ENCODE measurements around the gene RERE. TPM values are rescaled to one million over a fixed set of nuclear protein-coding genes. Genes with fewer than 3 reads are reported as not detected.
A peak's percentile ranks its signal among the peaks of the same experiment; 100 is the strongest.

Gene RERE
- total RNA-seq, 1 experiment from 2014 or later = 37.1 TPM

DNA sequence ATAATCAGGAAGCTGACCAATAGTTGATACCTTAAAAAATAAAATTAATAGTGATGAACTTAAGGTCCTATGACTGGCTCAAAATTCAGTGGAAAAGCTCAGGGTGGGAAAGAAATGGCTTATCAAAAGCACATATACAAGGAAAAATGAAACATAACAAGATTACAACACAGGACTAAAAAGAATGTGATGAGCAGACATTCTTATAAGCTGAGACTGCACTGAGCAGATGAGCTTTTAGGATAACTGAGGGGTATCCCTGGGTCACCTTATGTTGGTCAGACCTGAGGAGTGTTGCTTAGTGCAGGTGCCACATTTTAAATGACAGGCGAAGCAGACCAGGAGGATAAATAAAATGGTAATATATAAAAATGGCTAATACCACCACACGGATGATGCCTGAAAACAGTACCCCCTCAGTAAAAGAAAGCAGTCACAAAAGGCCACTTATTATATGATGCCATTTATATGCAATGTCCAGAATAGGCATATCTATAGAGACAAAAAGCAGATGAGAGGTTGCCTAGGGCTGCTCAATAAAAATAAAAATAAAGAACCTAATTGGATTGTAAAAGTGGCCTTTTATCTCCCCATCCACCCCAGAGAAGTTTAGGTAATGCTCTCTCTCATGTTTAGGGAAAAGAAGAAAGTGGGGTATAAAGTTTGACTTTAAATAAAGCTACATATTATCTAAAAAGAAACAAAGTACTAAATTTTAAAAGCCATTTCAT, 335.6 kb downstream of the RERE start:
- DNase-seq (ENCODE audit: low spot score) = no peak

DNA sequence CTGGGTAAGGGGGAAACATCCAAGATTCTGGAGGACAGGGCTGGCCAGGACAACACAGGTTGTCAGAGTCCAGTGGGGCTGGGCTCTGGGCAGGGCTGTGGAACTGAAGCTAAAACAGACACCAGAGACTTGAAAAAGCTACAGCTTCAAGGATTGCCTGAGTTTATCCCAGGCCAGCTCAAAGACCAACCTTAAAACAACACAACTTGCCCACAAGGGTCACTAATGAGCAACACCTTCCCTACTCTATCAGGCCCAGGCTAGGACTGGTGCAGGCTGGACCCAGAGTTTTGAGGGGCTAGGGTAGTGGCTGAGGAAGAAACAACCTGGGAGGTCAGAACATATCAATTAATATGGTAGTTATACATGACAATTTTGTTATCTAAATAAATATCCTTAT, 338.9 kb downstream of the RERE start:
- no peak for DNase-seq (ENCODE audit: low spot score)

DNA sequence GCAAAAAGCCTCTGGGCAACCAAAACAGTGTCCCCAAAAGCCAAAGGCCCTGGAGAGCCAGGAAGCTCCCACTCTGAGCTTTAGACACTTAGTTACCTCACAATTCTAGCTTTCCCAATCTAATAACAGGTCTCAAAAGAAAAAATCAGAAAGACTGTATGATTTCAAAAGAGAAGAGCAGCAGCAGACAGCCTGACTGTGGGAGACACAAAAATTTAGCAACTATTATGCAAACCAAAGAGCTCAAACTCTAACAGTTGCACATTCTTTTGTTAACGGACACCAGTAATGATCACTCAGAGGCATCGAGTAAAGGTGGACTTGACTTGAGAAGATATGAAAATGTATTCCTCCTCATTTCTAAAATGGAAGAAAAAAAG, 339.5 kb downstream of the RERE start:
- no peak for DNase-seq (ENCODE audit: low spot score)

DNA sequence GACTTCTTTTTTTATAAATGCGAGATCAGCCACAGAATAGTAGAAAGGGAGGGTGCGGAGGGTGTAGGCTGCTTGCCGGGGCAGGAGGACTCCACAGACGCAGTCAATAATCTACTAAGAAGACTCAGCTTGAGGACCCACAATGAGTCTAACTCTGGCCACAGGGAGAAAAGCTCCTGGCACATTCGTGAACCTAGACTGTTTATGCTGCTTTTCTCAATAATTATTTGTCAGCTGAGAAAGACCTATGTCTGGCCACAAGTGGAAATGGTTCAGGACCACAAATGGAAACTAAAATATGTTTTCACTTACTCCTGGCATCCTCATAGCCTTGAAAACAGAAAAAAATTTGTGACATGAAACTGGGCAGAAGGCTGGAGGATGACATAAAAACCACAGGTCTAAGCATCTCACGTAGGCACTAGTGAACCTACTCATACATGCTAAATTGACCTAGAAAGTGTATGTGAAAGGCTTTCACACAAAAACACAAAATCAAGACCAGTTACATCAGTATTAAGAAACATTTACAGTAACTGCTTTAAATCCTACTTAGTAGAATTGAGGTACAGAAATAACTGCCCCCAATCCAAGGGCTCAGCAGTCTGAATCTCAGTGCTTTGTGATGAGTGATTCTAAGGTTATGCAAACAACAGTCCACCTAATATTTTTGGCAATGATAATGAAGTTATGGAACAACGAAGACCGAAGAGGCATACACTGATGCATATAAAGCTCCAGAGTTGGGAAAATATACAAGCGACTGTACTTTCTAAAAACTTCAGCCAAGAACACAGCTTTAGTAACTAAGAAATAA, 340.1 kb downstream of the RERE start:
- no peak for DNase-seq (ENCODE audit: low spot score)

DNA sequence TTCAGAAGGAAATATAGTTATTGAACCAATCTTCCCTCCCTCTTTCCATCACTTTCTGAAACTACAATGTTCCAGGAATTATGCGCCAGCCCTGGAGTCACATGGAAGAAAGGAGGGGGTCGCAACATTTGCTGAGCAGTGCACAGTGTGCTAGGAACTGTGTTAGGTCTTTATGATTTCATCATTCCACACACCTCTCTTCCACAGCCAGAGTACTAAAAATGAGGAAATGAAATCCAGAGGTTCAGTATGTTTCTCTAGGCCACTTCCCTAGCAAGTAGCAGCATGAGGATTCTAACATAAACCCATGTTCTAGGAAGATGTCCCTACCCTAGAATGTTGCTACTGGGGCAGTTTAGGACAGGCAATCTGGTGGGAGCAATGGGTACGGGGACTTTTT, 341.4 kb downstream of the RERE start:
- no peak for DNase-seq (ENCODE audit: low spot score)

DNA sequence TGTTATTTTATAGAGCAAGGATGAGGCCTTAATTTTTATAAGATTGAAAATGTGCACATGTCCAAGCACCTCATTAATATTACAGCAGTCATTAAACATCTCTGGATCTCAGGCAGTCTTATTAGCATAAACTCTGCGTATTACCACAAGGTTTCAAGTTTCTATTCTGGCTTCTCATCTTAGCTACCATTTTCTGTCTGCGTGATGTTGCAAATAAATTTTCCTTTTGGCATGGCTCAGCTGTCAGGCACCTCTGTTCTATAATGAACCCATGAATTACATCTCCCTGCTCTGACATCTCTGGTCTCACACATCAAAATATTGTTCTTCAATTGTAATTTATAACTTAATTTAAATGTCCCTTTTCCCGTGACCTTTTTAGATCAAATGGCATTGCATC, 343.1 kb downstream of the RERE start:
- no peak for DNase-seq (ENCODE audit: low spot score)

DNA sequence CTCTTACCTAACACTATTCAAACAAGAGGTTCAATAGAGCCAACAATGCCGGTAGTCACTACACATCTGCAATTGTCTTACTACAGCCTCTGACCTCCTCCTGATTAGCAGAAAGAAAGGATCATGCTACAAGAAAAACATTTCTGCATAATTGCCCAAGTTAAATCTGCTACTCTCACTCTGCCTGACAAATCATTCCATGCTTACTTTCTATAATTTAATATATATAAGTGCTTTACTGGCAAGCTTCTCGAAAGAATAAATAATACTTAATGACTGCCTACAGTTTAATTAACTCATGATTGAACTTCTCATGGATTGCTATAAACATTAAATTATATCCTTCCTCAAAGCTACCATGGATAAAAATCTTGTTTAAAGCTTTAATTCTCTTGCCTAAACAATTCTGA, 343.5 kb downstream of the RERE start:
- DNase-seq (ENCODE audit: low spot score) = no peak

DNA sequence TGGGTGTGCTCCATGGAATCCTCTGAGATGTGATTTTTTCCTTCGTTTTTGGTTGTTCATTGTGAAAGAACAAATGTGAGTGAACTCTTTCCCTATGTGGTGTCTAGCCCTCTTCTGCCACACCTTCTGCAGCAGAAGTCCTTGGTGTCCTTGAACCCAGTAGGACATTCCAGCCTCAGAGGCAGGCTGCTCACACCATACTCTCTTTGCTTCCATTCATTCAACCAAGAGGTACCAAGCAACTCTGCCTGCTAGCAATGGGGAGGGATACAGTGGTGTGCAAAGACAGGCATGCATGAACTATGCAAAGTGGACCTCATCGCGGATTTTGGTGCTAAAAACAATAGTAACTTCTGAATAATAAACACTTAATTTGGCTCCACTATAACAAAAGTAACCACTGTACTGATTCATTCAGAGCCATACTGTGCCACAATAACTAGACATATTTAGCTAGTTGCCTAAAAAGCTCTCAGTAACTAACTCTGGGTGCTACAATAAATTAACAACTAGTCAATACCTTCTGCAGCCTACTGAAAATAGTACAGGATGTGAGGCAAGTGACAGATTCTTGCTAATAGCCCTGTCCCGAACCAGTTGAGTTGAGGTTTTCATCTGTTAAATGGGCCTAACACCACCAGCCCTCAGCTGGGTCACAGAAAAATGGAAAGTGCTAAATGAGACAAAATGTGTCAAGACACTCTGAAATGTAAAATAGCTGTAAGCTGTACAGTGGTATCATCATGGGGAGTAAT, 344.1 kb downstream of the RERE start:
- DNase-seq (ENCODE audit: low spot score) = no peak

DNA sequence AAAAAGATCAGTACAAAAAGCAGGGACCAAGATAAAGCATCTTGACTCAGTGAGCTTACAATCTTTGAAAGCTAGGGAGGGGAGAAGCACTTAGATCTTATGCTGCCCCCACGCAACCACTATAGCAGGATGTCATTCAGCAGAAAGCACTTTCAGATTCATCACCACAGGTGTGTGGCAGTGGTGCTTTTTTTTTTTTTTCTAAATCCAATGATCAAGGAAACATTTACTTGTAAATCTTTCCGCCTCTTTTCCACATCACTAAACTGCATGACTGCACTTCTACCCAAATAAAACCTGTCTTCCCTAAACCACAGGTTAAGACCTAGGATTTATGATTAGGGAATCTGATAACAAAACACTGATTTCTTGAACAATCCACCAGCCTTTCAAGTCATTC, 344.8 kb downstream of the RERE start:
- no peak for DNase-seq (ENCODE audit: low spot score)

DNA sequence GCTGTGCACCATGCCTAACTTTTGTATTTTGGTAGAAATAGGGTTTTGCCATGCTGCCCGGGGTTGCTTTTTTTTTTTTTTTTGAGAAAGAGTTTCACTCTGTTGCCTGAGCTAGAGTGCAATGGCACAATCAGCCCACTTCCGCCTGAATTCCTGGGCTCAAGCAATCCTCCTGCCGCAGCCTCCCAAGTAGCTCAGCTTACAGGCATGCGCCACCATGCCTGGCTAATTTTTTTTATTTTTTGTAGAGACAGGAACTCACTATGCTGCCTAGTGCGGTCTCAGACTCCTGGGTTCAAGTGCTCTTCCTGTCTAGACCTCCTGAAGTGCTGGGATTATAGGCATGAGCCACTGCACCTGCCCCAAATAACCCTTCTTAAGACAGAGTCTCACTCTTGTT, 346.0 kb downstream of the RERE start:
- DNase-seq (ENCODE audit: low spot score) = no peak

DNA sequence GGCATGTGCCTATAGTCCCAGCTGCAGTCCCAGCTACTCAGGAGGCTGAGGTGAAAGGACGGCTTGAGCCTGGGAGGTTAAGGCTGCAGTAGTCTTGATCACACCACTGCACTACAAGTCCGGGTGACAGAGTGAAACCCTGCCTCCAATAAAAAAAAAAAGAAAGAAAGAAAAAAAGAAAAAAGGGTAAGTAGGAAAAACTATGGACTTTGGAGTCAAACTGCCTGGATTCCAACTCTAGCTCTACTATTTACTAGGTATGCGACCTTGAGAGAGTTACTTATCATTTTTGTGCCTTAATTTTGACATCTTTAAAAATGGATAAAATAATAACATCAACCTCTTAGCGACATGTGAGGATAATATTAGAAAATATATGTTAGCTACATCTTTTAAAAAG, 348.7 kb downstream of the RERE start:
- DNase-seq (ENCODE audit: low spot score) = no peak

DNA sequence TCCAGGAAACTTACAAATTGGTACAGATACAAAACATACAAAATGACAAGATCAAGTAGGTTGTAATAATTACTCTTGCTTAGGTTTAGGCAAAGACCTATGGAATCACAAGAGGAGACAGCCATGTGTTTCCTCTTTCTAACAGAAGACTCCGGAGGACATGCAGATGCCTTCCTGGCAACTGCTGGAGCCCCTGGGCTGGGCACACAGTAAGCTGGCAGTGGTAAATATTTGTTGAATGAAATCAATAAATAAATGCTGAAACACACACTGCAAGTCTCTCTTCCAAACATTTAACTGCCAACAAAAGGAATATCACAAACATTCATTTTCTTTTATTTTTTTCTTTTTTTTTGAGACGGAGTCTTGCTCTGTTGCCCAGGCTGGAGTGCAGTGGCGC, 350.1 kb downstream of the RERE start:
- no peak for DNase-seq (ENCODE audit: low spot score)

DNA sequence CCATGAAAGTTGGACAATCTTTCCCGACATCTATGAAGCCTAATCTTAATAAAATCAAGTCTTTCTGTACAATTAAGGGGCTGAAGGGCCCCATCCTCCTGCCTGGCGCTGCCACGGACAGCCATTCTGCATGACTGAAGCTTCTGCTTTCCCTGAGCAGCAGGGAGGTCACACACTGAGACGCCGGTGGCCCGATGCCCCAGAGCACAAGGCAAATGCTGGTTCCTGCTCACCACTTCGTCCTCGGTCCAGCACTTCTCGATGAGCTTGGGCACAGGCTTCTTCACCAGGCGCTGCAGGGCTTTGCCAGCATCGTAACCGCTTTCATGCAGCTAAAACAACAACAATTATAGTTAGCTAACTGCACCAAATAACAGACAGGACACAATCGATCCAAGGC, 351.7 kb downstream of the RERE start:
- DNase-seq (ENCODE audit: low spot score) = no peak

DNA sequence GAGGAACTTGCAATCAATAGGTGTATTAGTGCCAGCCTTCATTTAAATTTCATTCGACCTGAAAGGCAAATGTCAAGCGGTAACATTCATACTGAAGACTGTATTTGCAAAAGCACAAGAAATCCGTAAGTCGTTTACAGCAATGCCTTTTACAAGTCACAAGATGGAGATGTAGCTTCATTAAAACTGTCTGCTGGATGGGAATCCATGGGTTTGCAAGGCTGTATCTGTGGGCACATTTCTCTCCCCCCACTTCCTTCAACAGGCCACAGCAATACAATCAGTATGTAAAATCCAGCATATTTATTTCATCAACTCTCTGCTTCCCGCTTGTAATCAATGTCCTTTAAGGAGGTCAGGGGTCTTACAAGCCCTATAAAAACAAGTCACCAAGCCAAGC, 352.4 kb downstream of the RERE start:
- DNase-seq (ENCODE audit: low spot score) = no peak

DNA sequence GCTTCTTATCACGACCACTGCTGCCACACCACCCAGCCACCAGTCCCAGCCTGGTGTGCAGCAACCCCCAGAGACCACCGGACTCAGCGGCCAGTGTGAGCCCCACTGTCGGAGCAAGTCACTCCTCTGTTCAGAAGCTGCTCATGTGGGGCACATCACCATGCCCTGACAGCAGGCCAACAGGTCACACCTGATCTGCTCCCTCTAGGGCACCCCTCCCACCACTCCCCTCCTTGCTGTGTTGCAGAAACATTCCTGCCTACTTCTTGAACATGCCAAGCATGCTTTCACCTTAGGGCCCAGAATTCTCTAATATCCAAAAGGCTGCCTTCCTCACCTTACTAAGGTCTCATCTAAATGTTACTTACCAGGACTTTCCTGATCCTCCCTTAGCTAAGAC, 353.1 kb downstream of the RERE start:
- no peak for DNase-seq (ENCODE audit: low spot score)

DNA sequence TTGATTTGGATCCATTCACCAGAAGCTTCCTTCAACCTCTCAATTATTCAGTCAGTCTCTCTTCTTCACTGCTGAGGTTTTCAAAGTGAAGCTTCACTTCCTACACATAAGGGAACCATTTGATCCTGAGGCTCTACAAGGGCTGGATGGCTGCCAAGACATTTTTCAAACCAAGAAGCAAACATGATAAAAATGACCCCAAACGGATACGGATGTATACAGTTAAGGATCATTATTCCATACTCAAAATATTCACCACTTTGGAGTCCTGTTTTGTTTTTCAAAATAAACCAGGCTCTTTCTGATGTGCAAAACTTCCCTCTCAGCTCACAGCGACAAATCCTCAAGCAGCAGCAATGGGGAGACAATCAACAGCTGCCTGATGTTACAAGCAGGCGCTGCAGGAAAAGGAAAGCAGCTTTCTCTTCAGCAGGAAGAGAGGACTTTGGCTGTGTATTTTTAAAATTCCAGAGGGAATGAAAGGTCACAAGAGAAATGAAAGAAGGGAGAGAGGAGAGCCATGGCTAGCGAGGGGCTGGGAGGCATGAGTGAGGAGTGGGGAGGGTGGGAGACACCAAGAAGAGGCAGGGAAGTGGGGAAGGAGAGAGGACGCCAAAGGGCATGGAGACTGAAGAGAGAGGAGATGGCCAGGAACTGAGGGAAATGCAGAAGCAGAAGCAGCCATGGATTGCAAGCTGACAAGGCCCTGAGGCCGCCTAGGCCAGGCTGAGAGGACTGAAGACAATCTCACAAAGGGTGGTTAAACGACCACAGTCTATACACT, 354.1 kb downstream of the RERE start:
- DNase-seq (ENCODE audit: low spot score) = peak; percentile 76

DNA sequence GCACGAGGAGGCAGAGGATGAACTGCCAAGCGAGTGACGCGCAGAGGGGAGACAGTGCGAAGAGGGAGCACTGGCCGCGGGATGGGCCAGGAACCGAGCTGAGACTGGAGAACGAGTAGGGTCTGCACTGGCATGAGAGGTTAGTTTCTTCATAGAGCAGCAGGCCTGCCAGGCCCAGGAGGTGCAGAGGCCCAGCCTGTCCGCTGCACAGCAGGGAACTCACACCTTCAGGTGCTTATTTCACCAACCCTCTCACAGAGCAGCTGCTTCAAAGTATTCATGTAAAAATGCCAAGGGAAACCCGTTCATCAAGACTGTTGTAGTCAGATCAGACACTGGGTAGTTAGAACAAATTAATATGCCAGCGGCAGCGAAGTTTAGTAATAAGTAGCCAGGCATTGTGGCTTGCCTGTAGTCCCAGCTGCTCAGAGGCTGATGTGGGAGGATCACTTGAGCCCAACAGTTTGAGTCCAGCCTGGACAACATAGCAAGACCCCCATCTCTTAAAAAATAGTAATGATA, 355.0 kb downstream of the RERE start:
- DNase-seq (ENCODE audit: low spot score) = no peak

DNA sequence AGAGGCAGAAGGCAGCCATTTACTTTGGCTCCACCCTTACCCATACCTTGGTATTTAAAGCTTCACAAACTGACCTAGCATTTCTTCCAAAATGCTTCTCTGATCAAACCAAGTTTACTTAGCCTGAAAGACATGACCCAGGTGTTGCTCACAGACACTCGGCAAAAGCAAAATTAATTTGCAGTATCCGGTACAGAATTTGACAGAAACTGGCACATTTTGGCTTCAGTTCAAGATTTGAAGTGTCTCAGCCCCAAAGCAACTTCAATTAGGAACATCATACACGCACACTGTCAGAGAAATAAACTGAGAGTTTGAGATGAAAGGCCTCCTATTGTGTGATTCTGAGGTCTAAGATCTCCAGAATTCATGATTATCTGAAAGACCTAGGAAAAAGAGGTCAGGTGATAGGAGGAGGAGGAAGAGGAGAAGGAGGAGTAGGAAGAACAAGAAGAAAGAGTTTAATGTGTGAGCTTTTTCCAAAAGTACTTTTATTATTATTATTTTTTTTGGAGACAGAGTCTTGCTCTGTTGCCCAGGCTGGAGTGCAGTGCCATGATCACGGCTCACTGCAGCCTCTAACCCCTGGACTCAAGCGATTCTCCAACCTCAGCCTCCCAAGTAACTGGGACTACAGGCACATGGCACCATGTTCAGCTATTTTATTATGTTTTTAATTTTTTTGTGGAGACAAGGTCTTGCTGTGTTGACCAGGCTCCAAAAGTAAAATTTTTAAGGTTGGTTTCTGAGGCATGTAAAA, 355.9 kb downstream of the RERE start:
- no peak for DNase-seq (ENCODE audit: low spot score)

DNA sequence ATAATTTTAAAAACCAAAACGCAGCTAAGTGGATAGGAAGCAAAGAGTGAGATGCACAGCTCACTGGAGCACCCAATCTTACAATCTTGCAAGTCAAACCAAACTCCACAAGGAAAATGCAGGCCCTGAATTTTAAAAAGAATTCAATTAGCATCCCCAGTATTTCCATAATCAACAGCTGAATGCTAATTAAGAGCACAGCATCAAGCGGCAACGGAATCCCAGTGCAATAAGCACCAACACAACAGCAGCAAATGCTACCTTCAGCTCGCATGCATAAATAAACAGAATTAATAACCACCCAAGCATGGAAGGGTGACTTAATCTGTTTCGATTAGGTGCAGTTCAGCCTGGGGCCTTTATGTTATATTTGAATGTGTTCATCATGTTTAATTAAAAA, 356.7 kb downstream of the RERE start:
- no peak for DNase-seq (ENCODE audit: low spot score)

DNA sequence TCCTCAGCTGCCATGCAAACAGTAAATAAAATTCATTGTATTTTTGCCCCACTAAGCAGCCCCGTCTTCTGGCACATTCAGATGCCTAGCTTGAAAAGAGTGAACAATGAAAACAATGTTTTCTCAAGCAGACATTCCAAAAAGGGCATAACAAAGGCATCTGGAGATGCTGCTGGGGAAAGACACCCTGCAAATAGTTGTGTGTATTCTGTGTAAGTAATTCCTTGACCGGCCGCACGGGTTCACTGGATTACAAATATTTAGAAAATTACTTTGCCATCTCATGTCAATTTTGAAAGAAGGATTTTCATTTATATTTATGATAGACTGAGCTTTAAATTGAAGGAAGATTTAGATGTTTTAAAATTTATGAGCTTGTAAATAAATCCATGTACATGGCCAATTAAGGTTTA, 357.3 kb downstream of the RERE start:
- DNase-seq (ENCODE audit: low spot score) = no peak

DNA sequence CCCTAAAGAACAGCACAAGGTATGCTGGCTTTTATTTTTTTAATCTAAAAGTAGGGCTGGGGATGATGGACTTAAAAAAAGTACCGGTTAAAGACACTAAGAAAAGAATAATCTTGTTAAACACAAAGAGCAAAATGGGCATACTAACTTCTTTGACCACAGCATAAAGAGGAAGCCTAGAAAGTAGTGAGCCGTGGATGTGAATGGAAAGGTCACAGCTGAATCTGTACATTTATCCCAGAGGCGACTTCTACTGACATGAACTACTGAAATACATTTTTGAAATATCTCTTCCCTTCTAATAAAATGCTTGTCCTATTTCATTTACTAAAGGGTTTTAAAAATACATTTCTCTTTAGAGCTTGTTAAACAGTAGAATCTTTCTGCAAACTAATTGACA, 358.8 kb downstream of the RERE start:
- DNase-seq (ENCODE audit: low spot score) = no peak

Measured in HT-29 (cell line).